SK-N-MC (cell line): ENCODE measurements around the gene KBTBD8.

ENCODE experiments used
- EZH2 ChIP-seq: fragments of 200-600 bp; sonication (generic); IDR thresholded peaks from one replicate; pipeline ENCODE4 v1.6.1; 2017; ENCODE audit warnings: antibody characterized with exemption
- POLR2AphosphoS5 ChIP-seq: IDR thresholded peaks from 2 replicates; pipeline ENCODE4 v1.6.1; 2012; ENCODE audit warnings: mild to moderate bottlenecking, low read depth, low read length, borderline replicate concordance

DNA sequence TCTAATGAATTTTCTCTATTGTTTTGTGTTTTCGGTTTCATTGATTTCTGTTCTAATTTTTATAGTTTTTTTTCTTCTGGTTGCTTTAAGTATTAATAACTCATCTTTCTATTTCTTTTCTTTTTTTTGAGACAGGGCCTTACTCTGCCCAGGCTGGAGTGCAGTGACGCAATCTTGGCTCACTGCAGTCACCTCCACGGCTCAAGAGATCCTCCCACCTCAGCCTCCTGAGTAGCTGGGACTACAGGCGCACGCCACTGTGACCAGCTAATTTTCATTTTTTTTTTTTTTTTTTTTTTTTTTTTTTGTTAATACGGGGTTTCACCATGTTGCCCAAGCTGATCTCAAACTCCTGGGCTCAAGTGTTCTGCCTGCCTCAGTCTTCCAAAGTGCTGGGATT is 14.5 kb downstream of the KBTBD8 start:
- TF ChIP-seq EZH2 (no peak), POLR2AphosphoS5 (no peak)
